ENCODE results near the gene HOOK2. TPM values are rescaled to one million over a fixed set of nuclear protein-coding genes. Genes with fewer than 3 reads are reported as not detected.

The HOOK2 gene
- total and polyA plus RNA-seq, 2 experiments from 2014 or later: 56.9 to 86.4 TPM

DNA sequence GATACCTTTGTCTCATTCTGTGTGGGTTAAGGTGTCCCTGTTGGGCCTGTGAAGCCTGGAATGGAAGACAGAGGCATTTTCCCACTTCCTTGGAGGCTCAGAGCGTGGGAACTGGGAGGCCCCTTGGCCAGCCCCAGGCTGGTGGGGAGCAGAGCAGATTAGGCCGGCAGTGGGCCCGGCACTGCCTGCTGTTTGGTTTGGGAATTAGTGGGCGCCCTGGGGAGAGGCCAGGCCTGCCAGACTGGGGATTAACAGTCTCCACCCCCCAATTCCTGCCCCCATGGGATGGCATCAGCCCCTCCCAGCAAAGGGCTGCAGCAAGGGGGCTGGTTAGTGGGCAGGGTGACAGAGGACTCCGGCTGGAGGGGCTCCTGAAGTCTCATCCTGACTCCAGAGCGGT, 26.9 kb downstream of the HOOK2 start (continued):
- TF ChIP-seq, protein P1, sequence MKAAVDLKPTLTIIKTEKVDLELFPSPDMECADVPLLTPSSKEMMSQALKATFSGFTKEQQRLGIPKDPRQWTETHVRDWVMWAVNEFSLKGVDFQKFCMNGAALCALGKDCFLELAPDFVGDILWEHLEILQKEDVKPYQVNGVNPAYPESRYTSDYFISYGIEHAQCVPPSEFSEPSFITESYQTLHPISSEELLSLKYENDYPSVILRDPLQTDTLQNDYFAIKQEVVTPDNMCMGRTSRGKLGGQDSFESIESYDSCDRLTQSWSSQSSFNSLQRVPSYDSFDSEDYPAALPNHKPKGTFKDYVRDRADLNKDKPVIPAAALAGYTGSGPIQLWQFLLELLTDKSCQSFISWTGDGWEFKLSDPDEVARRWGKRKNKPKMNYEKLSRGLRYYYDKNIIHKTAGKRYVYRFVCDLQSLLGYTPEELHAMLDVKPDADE (IDR thresholded peaks at IDR 0.05): no peak
- TF ChIP-seq NANOG (IDR thresholded peaks at IDR 0.05; ENCODE audit: borderline replicate concordance) (no peak), CTCF (conservative IDR thresholded peaks at IDR 0.05; ENCODE audit: low read depth in 2 of 2) (no peak), JUNB (IDR thresholded peaks at IDR 0.05; ENCODE audit: unreplicated experiment) (no peak)

DNA sequence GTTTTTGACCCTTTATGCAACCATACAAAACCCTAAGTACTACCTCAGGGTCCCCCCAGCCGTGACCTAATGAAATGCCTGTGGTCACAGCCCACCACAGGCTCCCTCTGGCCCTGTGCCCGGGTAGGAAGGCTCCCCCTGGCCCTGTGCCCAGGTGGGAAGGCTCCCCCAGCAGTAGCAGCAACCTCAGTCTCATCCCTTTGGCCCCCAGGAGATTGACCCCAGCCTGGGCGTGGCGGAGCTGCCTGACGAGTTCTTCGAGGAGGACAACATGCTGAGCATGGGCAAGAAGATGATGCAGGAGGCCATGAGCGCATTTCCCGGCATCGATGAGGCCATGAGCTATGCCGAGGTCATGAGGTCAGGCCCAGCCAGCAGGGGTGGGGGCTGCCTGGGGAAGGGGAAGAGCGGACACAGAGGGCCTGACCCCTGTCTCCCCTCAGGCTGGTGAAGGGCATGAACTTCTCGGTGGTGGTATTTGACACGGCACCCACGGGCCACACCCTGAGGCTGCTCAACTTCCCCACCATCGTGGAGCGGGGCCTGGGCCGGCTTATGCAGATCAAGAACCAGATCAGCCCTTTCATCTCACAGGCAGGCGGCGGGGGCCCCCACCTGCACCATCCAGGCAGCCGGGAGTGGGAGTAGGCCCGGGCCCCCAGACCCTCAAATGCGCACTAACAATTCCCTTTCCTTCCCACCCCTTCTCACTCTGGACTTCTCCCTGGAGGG, 30.0 kb downstream of the HOOK2 start:
- ATAC-seq: no peak
- no peak for TF ChIP-seq ZNF114 (CRISPR knock-in tag; IDR thresholded peaks at IDR 0.05)
- TF ChIP-seq JUNB (IDR thresholded peaks at IDR 0.05; ENCODE audit: unreplicated experiment): no peak
- no peak for TF ChIP-seq ZNF331 (CRISPR knock-in tag; IDR thresholded peaks at IDR 0.05; ENCODE audit: low read depth)
- no peak for TF ChIP-seq CREB1 (CRISPR knock-in tag; IDR thresholded peaks at IDR 0.05; ENCODE audit: low read depth)
- TF ChIP-seq STAT1 (IDR thresholded peaks at IDR 0.05; ENCODE audit: unreplicated experiment): no peak
- no peak for TF ChIP-seq POLR2AphosphoS5 (IDR thresholded peaks at IDR 0.05; ENCODE audit: low read depth)
- TF ChIP-seq EZH2 (IDR thresholded peaks at IDR 0.05; ENCODE audit: low read depth, unreplicated experiment): no peak
- TF ChIP-seq NANOG (IDR thresholded peaks at IDR 0.05; ENCODE audit: borderline replicate concordance): no peak
- TF ChIP-seq REST (IDR thresholded peaks at IDR 0.05; ENCODE audit: unreplicated experiment): no peak
- no peak for TF ChIP-seq CTCF (conservative IDR thresholded peaks at IDR 0.05; ENCODE audit: low read depth in 2 of 2)

More for the DNA sequence above, 30.0 kb downstream of the HOOK2 start:
- H3K4me1 ChIP-seq (ENCODE audit: insufficient read depth): no peaks in the 10 kb centered on the region
- H3F3A ChIP-seq (replicated peaks; ENCODE audit: low read depth): no peaks in the 10 kb centered on the region
- Mint-ChIP-seq H3K4me3 (no peak overlapping the region), H3K9me3 (no peaks in the 10 kb centered on the region), H3K27ac (no peak overlapping the region; the same call in 1 of the 2 replicates), H3K4me1 (no peaks in the 10 kb centered on the region), H3K36me3 (ENCODE audit: low read depth) (peaks cover 54% of the 10 kb centered on the region), H3K27me3 (ENCODE audit: insufficient read depth, low read depth, poor library complexity) (peaks cover 13% of the 10 kb centered on the region)
- H3K9me2 ChIP-seq (ENCODE audit: insufficient read depth): no peaks in the 10 kb centered on the region
- H2AFZ ChIP-seq: no peak overlapping the region
- no peaks in the 10 kb centered on the region for H4K20me1 ChIP-seq (replicated peaks; ENCODE audit: insufficient read depth)
- H3K27ac ChIP-seq (ENCODE audit: low read depth): no peak overlapping the region
- no peaks in the 10 kb centered on the region for H3K79me2 ChIP-seq (replicated peaks; ENCODE audit: insufficient read depth)
- no peak for DNase-seq (ENCODE audit: low spot score)
- no peaks in the 10 kb centered on the region for H3K27me3 ChIP-seq (ENCODE audit: insufficient read depth)
- H3K4me2 ChIP-seq: no peak overlapping the region
- H3K36me3 ChIP-seq (ENCODE audit: insufficient read depth): no peaks in the 10 kb centered on the region; the same call in 1 of the 2 replicates
- no peak overlapping the region for H3K4me3 ChIP-seq
